Measurements from ENCODE around the gene TGM3. TPM values are rescaled to one million over a fixed set of nuclear protein-coding genes. Genes with fewer than 3 reads are reported as not detected.

Gene TGM3
- total and polyA plus RNA-seq, 2 donors (not counting 1 experiment from before 2014, with no cell fraction given): under 0.01 TPM; not detected in 1

DNA sequence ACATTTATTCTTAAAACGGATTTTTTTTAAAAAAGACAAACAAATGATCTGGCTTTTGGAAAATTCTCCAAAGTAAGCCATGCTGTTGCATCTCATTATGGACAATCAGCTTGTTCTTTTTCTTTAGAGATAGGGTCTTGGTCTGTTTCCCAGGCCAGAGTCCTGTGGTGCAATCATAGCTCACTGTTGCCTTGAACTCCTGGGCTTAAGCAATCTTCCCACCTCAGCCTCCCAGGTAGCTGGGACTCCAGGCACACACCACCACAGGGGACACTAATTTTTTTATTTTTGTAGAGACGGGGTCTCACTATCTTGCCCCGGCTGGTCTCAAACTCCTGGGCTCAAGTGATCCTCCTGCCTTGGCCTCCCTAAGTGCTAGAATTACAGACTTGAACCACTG, 45.9 kb upstream of the TGM3 start:
- Histone ChIP-seq H3K79me2 (ENCODE audit: control insufficient read depth, insufficient read depth, low read length) (no peaks in the 10 kb centered on the region), H3K27ac (ENCODE audit: insufficient read depth, low read length) (no peak overlapping the region), H3K4me1 (ENCODE audit: control insufficient read depth, extremely low read depth, insufficient read depth, low read length) (no peaks in the 10 kb centered on the region), H3K27me3 (ENCODE audit: control insufficient read depth, insufficient read depth, low read length) (no peaks in the 10 kb centered on the region), H3K4me2 (ENCODE audit: extremely low read depth, insufficient read depth, low read length) (no peak overlapping the region), H3K4me3 (replicated peaks in 1 of 4; ENCODE audit: control extremely low read depth in 1 of 4, insufficient read depth in 1 of 4, low read depth in 3 of 4, low read length in 4 of 4) (no peak overlapping the region), H4K20me1 (ENCODE audit: control insufficient read depth, extremely low read depth, insufficient read depth, low read length) (no peaks in the 10 kb centered on the region), H3K36me3 (ENCODE audit: control insufficient read depth, insufficient read depth, low read length) (no peaks in the 10 kb centered on the region), H2AFZ (ENCODE audit: low read length) (no peak overlapping the region), H3K9ac (ENCODE audit: insufficient read depth, low read length) (no peak overlapping the region), H3K9me3 (ENCODE audit: control insufficient read depth, insufficient read depth, low read depth, low read length) (no peaks in the 10 kb centered on the region)
- TF ChIP-seq, protein P1, sequence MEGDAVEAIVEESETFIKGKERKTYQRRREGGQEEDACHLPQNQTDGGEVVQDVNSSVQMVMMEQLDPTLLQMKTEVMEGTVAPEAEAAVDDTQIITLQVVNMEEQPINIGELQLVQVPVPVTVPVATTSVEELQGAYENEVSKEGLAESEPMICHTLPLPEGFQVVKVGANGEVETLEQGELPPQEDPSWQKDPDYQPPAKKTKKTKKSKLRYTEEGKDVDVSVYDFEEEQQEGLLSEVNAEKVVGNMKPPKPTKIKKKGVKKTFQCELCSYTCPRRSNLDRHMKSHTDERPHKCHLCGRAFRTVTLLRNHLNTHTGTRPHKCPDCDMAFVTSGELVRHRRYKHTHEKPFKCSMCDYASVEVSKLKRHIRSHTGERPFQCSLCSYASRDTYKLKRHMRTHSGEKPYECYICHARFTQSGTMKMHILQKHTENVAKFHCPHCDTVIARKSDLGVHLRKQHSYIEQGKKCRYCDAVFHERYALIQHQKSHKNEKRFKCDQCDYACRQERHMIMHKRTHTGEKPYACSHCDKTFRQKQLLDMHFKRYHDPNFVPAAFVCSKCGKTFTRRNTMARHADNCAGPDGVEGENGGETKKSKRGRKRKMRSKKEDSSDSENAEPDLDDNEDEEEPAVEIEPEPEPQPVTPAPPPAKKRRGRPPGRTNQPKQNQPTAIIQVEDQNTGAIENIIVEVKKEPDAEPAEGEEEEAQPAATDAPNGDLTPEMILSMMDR (conservative IDR thresholded peaks at IDR 0.05 in 1 of 2, IDR thresholded peaks at IDR 0.05 in 1 of 2; ENCODE audit: low read depth in 1 of 2, low read length in 2 of 2): no peak
- TF ChIP-seq EZH2 (IDR thresholded peaks at IDR 0.05; ENCODE audit: low read length, missing control alignments): no peak
- DNase-seq (ENCODE audit: low read depth in 2 of 2): no peak

GRCh38 chr20:2252419-2252997, 43.3 kb upstream of the TGM3 start:
- no peaks in the 10 kb centered on the region for H3K79me2 ChIP-seq (ENCODE audit: control insufficient read depth, insufficient read depth, low read length)
- H4K20me1 ChIP-seq (ENCODE audit: control insufficient read depth, extremely low read depth, insufficient read depth, low read length): no peaks in the 10 kb centered on the region
- no peak overlapping the region for H2AFZ ChIP-seq (ENCODE audit: low read length)
- TF ChIP-seq EZH2 (IDR thresholded peaks at IDR 0.05; ENCODE audit: low read length, missing control alignments): no peak
- TF ChIP-seq, protein P1 (conservative IDR thresholded peaks at IDR 0.05 in 1 of 2, IDR thresholded peaks at IDR 0.05 in 1 of 2; ENCODE audit: low read depth in 1 of 2, low read length in 2 of 2): no peak
- no peak overlapping the region for H3K27ac ChIP-seq (ENCODE audit: insufficient read depth, low read length)
- no peaks in the 10 kb centered on the region for H3K36me3 ChIP-seq (ENCODE audit: control insufficient read depth, insufficient read depth, low read length)
- no peaks in the 10 kb centered on the region for H3K27me3 ChIP-seq (ENCODE audit: control insufficient read depth, insufficient read depth, low read length)
- H3K9ac ChIP-seq (ENCODE audit: insufficient read depth, low read length): no peak overlapping the region
- DNase-seq (ENCODE audit: low read depth in 2 of 2): no peak
- no peak overlapping the region for H3K4me3 ChIP-seq (replicated peaks in 1 of 4; ENCODE audit: control extremely low read depth in 1 of 4, insufficient read depth in 1 of 4, low read depth in 3 of 4, low read length in 4 of 4)
- H3K9me3 ChIP-seq (ENCODE audit: control insufficient read depth, insufficient read depth, low read depth, low read length): no peaks in the 10 kb centered on the region
- H3K4me1 ChIP-seq (ENCODE audit: control insufficient read depth, extremely low read depth, insufficient read depth, low read length): no peaks in the 10 kb centered on the region
- no peak overlapping the region for H3K4me2 ChIP-seq (ENCODE audit: extremely low read depth, insufficient read depth, low read length)

DNA sequence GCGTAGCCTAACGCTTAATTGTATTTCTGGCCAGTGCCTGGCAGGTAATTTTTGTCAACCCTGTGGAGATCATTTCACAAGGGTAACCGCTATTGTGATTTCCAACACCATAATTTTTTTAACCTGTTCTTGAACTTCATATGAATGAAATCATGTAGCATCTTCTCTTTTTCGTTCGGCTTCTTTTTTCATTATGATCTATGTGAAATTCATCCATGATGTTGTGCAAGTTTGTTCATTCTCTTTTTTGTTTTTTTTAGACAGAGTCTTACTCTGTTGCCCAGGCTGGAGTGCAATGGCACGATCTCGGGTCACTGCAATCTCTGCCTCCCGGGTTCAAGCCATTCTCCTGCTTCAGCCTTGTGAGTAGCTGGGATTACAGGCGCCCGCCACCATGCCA, 42.5 kb upstream of the TGM3 start:
- Histone ChIP-seq H3K27ac (ENCODE audit: insufficient read depth, low read length) (no peak overlapping the region), H3K4me1 (ENCODE audit: control insufficient read depth, extremely low read depth, insufficient read depth, low read length) (no peaks in the 10 kb centered on the region), H3K9me3 (ENCODE audit: control insufficient read depth, insufficient read depth, low read depth, low read length) (no peaks in the 10 kb centered on the region), H3K79me2 (ENCODE audit: control insufficient read depth, insufficient read depth, low read length) (no peaks in the 10 kb centered on the region), H3K9ac (ENCODE audit: insufficient read depth, low read length) (no peak overlapping the region), H3K4me2 (ENCODE audit: extremely low read depth, insufficient read depth, low read length) (no peak overlapping the region), H4K20me1 (ENCODE audit: control insufficient read depth, extremely low read depth, insufficient read depth, low read length) (no peaks in the 10 kb centered on the region), H3K36me3 (ENCODE audit: control insufficient read depth, insufficient read depth, low read length) (no peaks in the 10 kb centered on the region), H3K27me3 (ENCODE audit: control insufficient read depth, insufficient read depth, low read length) (no peaks in the 10 kb centered on the region), H3K4me3 (replicated peaks in 1 of 4; ENCODE audit: control extremely low read depth in 1 of 4, insufficient read depth in 1 of 4, low read depth in 3 of 4, low read length in 4 of 4) (no peak overlapping the region), H2AFZ (ENCODE audit: low read length) (no peak overlapping the region)
- no peak for DNase-seq (ENCODE audit: low read depth in 2 of 2)
- no peak for TF ChIP-seq EZH2 (IDR thresholded peaks at IDR 0.05; ENCODE audit: low read length, missing control alignments)
- TF ChIP-seq, protein P1 (conservative IDR thresholded peaks at IDR 0.05 in 1 of 2, IDR thresholded peaks at IDR 0.05 in 1 of 2; ENCODE audit: low read depth in 1 of 2, low read length in 2 of 2): no peak
